Stimulated activated CD4-positive, alpha-beta T cell treated with anti-CD3 and anti-CD28 coated beads, Interleukin-1b, Interleukin-23, amount 100 ng/mL, for 4 hours (primary cell): Measurements from ENCODE around the gene RND3.

Source experiments
- DNase-seq, 2 donors: peaks; one replicate each; pipeline ENCODE4 v3.0.0-alpha.2; 2020; ENCODE audit warnings: low read depth in 2 of 2

Gene RND3

DNA sequence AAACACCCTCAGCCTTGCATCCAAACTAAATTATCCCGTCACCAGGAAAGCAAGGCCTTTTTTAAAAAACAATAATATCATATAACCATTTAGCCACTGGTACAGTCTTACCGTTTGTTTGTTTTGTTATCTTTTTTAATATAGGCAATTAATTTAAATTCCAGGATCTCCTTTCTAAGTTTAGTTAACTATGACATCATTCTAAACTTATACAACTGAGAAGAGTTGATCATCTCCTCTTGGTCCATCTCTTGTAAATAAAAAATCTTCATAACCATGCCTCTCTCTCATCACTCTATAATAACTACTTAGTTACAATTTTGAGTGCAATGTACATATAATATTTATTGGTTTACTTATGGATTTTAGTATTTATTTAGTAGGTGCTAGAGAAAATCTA lies 46.2 kb downstream of the RND3 start:
- no peak for DNase-seq

DNA sequence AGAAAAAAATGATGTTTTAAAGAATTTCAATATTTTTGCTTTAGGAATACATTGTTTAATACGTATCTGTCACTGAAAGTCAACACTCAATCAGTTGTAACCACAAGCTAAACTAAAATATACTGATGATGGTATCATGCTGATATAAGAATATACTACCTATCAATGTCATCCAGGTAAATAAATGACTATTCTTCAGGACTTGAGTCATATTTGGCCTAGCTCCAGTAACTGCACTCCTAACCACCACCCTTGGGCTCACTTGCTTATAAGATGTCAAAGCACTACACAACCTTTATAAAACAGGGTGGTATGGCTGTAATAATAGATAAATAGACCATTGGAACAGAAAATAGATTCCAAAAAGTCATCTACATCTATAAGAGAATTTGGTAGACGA lies 48.8 kb downstream of the RND3 start:
- no peak for DNase-seq

DNA sequence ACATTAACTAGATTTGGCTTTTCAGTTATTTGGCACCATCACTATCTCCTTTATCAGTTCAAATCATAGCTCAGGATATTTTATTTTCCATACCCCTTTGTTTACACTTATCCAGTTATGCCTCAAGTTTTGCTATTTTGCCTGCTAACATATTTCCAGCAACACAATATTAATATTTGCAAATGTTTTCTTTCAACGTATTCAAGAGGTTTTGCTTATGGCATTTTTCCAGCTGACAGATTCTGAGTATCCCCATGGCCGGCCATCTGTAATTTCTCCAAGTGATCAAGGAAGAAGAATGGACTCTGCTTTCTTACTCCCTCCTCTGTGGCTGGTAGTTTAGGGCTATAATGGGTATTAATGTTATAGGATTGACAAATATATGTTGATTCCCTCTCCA lies 49.4 kb downstream of the RND3 start:
- no peak for DNase-seq

DNA sequence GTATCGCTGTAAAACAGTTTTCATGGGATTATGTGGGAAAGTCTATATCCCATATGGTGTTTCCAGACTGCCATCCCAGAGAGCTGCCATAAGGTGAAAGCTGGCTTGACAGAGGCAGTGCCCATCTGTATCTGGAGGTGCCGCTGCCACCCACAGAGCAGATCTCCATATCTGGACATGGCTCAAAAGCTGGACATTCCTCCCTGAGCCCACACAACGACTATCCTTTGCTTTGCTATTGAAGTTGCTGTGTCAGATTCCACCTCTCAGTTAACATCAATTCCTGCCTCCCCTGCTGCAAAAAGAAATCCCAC lies 55.2 kb downstream of the RND3 start:
- DNase-seq, result no peak

DNA sequence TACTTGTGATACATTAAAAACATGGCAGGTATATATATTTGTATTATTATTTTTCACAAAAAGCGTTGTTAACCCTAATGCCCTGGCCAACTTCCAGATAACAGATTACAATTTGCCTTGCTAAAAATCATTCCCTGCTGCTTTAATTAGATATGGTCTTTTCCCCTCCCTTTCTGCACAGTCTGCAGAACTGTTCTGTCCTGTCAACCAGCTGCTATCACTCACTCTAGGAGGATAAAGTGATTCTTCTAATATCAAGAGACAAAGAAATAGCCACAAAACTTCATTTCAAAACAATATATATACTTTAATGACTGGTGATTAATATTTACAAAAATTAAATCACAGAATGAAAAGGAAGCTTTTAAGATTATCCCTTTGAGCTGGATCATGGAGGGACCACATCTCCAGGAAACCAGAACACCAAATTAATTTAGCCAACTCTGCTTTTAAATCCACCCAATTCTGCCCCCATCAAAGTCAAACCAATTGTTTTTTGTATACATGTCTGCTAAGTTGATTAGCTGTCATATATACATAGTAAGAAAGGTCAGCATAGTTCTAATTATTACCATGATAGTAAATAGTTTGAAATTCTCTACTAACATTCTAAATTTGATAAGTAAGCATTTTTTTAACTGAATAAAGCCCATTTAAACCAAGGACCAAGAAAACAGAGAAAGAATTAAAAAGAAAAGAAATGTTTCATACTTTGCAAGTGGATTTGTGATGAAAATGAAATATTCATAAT lies 55.7 kb downstream of the RND3 start:
- no peak for DNase-seq

DNA sequence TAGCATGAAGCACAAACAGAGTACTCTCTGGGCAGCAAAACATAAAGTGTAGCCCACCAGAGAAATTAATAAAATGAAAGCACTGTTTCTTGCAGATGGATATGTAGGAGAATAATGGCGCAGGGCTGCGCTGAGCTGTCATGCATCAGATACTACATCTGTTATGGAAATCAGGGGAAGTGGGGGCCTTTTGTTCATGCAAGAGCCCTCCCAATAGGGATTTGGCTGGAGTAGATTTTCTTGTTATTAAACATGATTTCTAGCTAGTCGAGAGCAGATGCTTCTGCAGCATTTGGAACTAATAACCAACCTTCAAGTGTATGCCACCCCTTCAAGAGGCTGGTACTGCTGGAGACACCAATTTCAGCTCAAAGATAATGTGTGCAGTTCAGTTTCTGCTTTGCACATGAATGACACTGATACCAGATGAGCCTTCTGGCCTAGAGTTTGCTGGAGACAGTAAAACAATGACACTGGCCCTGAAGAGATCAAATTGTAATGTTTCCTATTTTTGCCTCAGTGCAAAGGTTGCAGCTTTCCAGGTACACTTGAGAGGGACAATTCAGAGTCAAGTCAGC lies 58.0 kb downstream of the RND3 start:
- no peak for DNase-seq

DNA sequence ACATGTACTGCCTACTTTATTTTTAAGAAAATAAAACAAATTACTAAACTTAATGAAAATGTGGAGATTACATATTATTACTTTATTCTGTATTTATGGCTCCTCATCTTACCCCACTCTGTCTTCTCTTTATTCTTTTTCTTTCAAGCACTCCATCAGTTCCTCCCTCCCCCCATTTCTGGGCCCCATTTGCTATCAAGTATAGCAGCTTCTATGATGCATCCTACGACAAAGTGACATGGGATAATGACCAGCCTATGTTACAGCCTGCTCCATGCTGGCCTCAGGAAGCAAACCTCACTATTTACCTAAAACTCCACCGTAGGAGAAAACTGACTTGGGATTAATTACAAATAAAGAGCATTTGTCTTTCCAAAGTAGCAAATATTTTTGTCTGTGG lies 58.8 kb downstream of the RND3 start:
- DNase-seq, result no peak

DNA sequence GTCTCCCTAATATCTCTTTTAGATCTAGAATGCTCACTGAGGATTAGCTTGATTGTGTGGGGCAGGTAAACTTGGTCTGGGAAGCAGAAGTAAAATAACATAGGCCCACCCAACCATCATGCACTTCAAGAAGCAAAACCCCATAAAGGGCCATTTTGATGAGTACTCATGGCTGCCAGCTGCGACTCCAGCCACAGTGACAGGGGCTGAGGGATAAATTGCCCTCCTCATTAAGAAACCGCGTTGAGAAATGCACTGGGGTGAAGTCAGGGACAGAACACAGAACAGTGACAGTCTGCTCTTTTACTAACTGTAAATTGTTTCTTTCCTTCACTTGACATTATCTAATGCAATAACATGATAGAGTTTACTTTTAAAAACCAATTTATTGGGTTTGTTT lies 60.2 kb downstream of the RND3 start:
- no peak for DNase-seq

DNA sequence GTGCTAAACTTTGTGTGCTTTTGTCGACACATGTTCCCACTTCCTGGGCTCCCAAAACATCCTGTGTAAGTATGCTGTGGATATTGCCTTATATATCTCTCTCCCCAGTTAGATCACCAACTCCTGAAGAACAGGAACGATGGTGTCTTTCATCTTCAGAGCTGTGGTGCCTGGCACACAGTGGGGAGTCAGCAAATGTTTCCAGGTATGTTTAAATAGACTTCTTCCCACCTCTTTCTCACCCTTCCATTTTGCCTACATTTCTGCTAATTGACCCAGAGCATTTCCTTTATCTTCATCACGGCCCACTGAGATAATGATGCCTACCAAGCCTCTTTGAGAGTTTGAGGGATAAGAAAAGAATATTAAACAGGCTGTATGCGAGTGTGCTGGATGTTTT lies 60.7 kb downstream of the RND3 start:
- no peak for DNase-seq

DNA sequence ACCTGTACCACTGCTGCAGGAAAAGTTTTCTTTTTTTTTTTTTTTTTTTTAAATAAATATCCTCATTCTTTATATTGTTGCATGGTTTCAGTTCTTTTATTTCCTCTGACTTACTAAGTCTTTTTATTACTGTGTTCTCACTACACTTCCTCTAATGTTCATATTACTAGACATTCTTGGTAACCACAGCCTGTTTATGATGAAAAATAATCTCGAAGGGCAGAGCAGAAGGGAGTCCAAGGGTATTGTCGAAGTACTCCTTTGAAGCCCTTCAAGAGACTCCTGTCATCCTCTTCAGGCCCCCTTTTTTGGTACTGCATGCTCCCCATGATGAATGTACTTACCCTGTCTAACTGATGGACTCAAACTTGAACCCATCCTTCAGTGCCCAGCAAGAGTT lies 61.2 kb downstream of the RND3 start:
- DNase-seq, result no peak

DNA sequence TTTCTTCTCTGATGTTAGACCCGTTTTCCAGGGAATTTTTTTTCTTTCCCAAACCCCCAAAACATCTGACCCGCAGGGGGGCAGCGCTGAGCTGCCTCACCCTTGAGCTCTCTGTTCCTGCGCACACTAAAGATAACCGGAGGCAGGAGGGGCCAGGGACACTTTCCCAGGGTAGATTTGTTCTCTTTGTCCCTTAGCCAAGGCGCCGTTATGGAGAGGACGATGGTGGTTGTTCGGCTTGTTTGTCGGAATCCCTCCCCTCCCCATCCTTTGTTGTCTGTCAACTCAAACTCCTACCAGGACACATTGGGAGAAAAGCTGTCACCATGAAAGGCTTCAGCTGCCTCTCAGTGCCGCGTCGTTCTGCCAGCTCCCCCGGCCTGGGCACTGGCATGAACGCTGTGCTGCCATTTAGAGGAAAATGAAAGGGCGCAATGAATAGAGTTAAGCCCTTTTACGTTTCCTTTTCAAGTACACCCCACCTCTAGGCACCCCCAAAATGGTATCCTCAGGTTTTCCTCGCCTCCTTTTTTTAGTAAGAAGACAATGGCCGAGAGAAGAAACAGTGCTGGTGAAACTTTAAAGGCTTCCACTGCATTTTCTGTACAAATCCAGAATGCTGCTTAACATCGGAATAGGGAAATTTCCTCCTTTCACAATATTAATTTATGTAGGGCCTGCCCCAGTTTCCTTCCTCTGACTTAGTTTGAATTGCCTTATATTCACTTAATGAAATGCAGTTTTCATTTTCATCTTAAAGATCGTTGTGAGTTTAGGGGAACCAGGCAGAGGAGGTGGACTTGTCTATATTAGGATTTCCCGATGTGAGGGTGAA lies 62.1 kb downstream of the RND3 start:
- no peak for DNase-seq

DNA sequence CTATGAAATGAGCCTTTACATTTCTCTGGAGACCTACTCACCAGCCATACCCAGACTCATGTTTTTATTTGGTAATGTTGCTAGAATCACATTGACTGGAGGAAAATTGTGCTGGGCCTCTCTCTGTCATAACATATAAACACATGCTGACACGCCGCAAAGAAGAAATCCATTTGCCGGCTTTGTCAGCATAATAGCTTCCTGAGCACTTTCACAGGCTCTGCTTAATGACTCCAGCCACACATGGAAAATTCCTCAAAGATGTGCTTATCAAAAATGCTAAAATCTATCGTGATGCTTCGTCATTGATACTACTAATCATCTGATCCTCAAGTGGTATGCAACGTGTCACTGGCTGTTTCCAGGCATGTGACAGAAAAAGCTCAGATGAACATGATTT lies 63.1 kb downstream of the RND3 start:
- DNase-seq, result no peak

DNA sequence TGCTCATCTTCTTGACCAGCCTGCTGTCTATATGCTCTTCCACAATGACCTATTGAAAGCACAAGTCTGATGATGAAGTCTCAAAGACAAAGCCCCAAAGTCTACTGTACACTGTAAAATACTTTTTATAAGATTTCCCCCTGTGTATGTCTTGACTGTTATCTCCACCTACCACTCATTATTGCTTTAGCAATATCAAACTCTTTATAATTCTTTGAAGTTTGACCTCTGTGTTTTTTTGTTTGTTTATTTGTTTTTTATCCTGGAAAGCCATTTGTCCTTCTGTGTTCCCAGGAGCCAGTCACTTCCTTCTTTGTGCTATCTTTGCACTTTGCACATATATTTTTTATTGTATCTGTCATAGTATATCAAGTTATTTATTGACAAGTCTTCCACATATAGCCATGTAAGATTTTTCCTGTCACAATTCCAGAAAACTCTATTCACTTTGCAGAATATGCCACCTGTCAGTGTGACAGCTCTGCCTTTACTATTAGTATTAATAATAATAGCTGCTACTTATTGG lies 66.3 kb downstream of the RND3 start:
- no peak for DNase-seq

DNA sequence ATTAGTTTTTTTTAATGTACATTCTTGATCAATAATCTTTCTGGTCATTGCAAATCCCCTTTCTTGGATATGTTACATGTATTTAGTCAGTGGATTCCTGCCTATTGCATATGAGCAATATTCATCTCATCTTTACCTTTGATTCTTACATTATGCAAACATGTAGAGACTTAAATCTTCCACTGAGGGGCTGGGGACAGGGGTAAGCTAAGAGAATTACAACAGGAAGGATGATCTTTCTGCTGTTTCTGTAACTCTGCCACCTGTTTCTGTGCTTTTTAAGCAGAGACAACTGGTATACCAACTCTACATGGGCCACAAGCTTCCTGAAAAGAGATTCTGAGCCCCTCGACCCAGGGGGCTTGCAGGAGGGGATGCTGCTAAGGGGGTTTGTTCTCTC lies 68.6 kb downstream of the RND3 start:
- no peak for DNase-seq
